ENCODE measurements around the gene GABPB2.
A peak's percentile ranks its signal among the peaks of the same experiment; 100 is the strongest.

GABPB2 gene

GRCh38 chr1:151165281-151165737, 94.7 kb downstream of the GABPB2 start:
- DNase-seq: peak; percentile 16

DNA sequence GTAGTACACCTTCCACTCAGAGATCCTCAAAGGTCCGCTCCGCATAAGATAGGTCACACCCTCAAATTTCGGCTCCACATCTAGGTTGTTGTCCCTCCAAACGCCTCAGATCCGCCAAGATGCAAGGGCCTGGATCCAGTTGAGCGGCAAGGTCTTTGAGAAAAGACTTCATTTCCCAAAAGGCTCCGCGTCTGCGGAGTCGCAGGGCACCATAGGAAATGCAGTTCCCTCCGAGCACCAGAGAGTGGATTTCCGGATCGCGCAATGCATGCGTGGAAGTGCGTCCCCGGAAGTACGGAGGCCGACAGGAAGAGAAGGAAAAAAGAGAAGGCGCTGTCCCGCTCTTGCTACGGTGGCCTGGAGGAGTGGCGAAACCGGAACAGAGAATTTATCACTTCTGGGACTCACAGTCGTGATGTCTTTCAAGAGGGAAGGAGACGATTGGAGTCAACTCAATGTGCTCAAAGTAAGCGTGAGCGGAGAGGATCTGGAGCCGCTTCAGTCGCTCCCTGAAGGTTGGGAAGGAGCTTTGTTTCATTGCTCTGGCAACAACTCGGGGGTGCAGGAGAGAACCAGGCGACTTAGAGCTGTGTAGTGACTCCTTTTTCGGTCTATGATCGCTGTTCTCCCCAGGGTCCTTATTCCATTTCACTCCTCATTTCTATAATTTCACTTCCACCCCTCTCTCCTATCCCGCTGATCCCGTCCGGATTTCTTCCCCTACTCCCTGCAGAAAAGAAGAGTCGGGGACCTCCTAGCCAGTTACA, 95.4 kb downstream of the GABPB2 start, which contains the start of the genes LYSMD1 and SCNM1:
Gene LYSMD1, minus strand, starts transcription at position 165 of the 767 bp plus-strand sequence. CDS start 644 bp downstream, outside the sequence.
Gene SCNM1, plus strand, starts transcription at position 407 of the 767 bp plus-strand sequence. Its CDS starts 9 bp downstream, at position 416.
- peak; percentile 96 for DNase-seq

DNA sequence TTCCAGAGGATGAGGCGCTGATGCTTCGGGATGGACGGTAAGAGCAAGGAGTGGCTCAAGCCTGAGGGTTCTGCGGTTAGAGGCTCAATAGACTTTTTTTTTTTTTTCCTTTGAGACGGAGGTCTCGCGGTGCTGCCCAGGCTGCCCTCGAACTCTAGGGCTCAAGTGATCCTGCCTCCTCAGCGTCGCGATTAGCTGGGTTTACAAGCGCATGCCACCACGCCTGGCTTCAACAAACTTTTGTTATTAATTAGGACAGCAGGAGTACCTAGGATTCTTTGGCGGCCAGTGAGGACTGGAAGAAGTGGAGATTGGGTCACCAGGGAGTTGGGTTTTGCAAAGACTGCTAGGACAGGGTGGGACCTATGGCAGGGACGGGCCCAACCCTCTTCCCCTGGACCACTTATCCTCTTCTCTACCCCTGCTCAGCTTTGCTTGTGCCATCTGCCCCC, 96.0 kb downstream of the GABPB2 start:
- no peak for DNase-seq

GRCh38 chr1:151167116-151167515, 96.6 kb downstream of the GABPB2 start:
- DNase-seq: no peak

- no peak for DNase-seq
Measured at GRCh38 chr1:151171190-151171589, 100.6 kb downstream of the GABPB2 start.

All from NCI-H446 treated with DMSO at 0.1 percent for 48 hours (cell line).